Fibroblast of skin of left biceps (primary cell): Measurements from ENCODE around the gene PLCB4.
"Not testable (repeated sequence)": the region's sequence is repeated elsewhere in the genome, so short reads cannot be mapped to it uniquely, and the experiment has no call there.

Experiments
- DNase-seq, 2 experiments: peaks; one replicate each; pipeline ENCODE4 v3.0.0-alpha.2; 2013; ENCODE audit warnings: low read depth in 2 of 2

The PLCB4 gene

GRCh38 chr20:9068841-9069663, at the start of gene PLCB4:
Gene PLCB4, plus strand, starts transcription at chr20:9069087. Its CDS starts 238,728 bp downstream, at chr20:9307815.
- DNase-seq = no peak

DNA sequence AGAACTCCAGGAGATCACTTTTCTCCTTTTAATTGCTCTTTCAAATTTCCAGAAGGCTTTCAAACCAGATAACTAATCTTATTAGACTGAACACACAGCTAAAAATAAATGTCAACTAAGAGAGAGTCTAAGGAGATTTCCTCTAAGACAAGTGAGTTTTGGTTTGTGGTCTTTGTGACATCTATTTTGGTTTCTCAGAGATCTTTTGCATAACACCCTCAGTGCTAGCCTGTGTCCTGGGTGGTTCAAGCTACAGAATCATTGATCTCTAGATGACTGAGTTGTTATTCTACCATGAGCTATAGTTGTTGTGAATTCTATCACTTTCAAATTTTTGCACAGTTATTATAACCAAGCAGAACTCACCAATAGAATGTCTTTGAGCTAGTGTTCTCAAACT, 49.1 kb upstream of the PLCB4 start:
- DNase-seq = no peak

- DNase-seq = no peak
Observed at GRCh38 chr20:9021216-9021615, 47.7 kb upstream of the PLCB4 start.

- no peak for DNase-seq
Observed at GRCh38 chr20:9021699-9022098, 47.2 kb upstream of the PLCB4 start.

DNA sequence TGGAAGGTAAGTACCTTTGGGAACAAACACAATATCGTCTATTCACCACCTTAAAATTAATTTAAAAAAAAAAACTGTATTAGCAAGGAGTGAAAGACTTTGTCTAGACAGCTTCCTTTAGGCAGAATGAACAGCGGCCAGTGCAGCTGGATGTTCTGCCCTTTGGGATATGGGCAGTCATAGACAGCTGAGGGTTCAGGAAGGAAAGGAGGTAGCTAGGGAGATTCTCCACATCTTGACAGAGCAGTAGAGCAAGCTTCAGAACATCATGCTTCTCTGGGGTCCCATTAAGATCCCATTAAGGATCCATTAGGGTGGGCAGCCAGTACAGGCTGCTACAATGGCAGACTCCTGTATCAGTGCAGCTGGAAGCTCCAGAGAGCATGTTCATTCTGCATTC, 46.5 kb upstream of the PLCB4 start:
- DNase-seq = no peak

GRCh38 chr20:9024606-9025005, 44.3 kb upstream of the PLCB4 start:
- DNase-seq = no peak

GRCh38 chr20:9025011-9025410, 43.9 kb upstream of the PLCB4 start:
- DNase-seq = no peak

DNA sequence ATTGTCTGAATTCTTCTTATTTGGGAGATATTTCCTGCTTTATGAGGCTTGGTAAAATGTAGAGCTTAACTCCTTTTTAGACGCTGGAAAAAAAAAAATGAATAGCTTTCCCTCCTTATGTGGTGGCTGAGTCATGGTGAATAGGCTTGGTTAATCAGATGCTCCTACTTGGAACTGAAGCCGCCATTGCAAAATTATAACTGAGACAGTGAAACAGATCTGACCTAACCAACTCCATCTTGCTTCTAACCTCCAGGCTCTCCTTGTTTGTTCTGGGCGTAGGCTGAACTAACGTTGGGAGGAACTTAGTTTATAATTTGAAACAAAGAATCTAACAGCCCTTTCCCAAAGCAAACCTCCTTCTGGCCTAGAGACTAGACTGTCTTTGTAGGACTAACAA, 43.2 kb upstream of the PLCB4 start:
- DNase-seq = peak in 1 of 2 experiments; percentile 47

- DNase-seq = no peak
Observed at GRCh38 chr20:9027626-9028025, 41.3 kb upstream of the PLCB4 start.

DNA sequence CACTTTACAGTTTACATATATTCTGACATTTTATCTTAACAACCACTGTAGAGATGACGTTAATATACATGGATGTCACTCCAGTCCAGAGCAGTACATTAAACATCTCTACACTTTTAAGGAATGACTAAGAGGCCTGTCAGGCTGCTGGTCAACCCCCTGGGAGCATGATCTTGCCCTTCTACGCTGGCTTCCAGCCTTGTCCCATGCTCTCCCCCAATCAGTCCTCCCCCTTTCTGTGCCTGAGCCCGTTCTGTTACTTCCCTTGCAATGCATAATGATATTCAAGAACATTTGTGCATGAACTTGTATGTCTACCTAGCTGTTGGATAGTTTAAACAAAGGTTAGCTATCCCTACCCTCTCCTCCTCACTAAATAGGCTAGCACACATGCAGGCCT, 40.5 kb upstream of the PLCB4 start:
- no peak for DNase-seq

GRCh38 chr20:9031991-9032390, 36.9 kb upstream of the PLCB4 start:
- DNase-seq = peak; percentile 42 to 53

GRCh38 chr20:9032758-9033157, 36.1 kb upstream of the PLCB4 start:
- no peak for DNase-seq

DNA sequence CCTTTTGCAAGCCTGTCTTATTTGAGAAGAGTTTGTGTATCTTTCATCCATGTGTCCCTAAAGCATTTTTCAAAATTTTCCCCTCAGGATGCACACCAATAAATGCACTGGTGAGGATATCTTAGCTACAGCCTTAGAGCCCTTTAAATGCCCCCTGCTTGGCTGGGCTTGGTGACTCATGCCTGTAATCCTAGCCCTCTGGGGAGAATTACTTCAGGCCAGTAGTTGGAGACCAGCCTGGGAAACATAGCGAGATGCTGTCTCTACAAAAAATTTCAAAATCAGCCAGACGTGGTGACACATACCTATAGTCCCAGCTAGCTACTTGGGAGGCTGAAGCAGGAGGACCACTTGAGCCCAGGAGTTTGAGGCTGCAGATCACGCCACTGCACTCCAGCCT, 33.8 kb upstream of the PLCB4 start:
- peak; percentile 66 to 68 for DNase-seq

- no peak for DNase-seq
Observed at GRCh38 chr20:9036593-9036992, 32.3 kb upstream of the PLCB4 start.

- DNase-seq = peak; percentile 59 to 67
Observed at GRCh38 chr20:9038791-9039535, 29.9 kb upstream of the PLCB4 start.

DNA sequence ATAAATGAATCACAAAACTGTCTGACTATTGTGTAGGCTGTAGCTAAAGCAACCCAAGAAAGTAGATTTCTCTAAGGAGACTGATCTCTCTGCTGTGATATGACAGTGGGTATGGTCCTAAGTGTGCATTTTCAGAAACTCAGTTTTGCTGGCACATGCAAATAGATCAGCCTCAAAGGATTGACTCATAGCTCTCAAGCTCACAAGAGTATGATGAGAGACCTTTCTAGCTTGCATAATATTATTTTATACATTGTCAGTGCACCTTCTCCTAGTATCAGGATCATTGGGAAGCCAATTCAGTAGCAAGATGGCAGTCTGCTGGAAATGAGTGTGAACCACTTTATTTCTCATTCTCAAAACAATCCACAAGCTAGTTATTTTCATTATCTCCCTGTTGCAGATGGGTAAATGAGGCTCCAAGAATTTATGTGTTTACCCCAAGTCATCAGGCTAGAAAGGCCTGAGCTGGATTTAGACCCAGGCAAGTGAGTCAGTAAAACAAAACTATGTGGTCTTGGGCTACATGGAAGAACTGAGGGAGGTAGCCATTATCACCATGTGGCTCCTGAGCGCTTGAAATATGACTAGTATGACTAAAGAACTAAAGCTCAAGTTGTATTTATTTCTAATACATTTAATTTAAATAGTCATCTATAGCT, 27.9 kb upstream of the PLCB4 start:
- DNase-seq = no peak

DNA sequence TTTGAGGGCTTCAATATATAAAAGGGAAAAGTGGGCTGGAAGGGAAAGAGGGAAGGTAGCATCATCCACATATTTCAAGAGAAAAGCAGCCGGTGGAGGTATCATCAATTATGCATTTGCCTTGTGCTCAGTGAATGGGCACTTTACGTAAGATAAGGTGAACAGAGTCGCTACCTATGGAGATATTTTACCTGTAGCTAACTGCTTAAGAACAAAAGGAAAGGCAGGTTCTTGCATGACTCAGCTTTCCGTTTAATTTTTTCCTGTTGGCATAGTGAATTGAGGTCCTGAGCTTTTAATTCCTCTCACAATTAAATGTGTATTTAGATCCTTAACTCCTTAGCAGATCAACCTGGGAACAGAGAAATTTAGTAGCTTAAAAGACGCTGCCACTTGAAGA, 25.5 kb upstream of the PLCB4 start:
- DNase-seq = no peak

GRCh38 chr20:9047928-9048327, 21.0 kb upstream of the PLCB4 start:
- not testable (repeated sequence) for DNase-seq

GRCh38 chr20:9051508-9051907, 17.4 kb upstream of the PLCB4 start:
- peak; percentile 94 to 95 for DNase-seq

- no peak for DNase-seq
Observed at GRCh38 chr20:9052136-9052535, 16.8 kb upstream of the PLCB4 start.

- no peak for DNase-seq
Observed at GRCh38 chr20:9053108-9053507, 15.8 kb upstream of the PLCB4 start.

- DNase-seq = no peak
Observed at GRCh38 chr20:9054176-9054575, 14.7 kb upstream of the PLCB4 start.

GRCh38 chr20:9059931-9060330, 9.0 kb upstream of the PLCB4 start:
- DNase-seq = no peak
